Stimulated activated CD4-positive, alpha-beta T cell treated with anti-CD3 and anti-CD28 coated beads, Interleukin-15, amount 100 ng/mL, for 48 hours (primary cell): ENCODE measurements around the gene SYTL3.

Experiments used
- DNase-seq, 2 donors: peaks; one replicate each; pipeline ENCODE4 v3.0.0-alpha.2; 2020; ENCODE audit warnings: low read depth in 2 of 2

SYTL3 gene

GRCh38 chr6:158793432-158793831, 143.6 kb downstream of the SYTL3 start:
- no peak for DNase-seq

- no peak for DNase-seq
Measured at GRCh38 chr6:158795516-158795915, 145.7 kb downstream of the SYTL3 start.

DNA sequence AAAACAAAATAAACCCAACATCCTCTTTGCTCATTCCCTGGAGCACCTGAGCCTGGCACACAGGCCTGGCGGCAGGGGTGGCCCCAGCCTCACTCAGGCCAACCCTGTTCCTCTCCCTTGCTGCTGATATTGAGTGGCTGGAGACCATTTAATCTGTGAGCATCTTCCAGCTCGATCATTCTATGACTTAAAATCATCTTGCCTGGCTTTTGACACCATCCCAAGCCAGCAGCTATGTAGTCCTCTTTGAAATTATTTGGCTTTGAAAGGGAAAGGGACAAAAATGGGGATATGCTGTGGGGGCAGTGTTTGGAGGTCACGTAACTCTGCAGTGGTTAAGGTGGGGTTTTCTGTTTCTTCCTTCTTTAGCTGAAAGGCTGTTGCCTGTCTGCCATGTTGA, 146.5 kb downstream of the SYTL3 start:
- no peak for DNase-seq

DNA sequence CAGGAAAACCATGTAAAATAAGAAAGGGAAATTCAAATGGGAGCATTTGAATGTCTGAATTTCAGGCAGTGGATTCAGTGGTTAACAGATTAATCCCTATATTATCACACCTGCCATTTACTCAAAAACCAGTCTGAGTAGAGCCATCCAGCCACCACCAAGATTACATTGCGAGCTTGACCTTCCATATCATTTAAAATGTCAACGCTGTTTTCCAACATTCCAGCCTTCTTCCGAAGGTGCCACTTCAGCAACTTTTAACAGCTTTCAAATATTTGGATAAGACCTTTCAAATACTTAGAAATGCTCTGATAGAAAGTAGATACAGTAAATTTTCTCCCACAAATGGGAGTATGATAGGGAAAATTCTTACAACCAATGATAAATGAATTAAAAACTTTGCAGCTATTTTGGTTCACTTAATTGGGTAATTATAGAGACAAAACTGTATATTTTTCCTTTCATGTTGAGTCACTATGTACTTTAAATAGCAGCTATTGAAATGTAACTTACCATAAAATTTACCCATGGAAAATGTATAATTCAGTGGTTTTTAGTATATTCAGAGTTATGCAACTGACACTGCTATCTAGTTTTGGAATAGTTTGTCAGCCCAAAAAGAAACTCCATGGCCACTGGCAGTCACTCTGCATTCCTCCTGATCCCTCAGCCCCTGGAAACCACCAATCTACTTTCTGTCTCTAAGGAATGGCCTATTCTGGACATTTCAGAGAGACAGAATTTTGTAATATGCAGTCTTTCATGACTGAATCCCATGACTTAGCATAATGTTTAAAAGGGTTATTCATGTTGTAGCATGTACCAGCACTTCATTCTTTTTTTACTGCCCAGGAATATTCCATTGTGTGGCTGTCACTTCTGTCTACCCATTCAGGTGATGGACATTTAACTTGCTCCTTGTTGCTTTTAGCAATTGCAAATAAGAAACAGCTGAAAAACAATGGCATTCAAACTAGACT, 147.8 kb downstream of the SYTL3 start:
- no peak for DNase-seq

- DNase-seq = no peak
Measured at GRCh38 chr6:158798311-158798710, 148.5 kb downstream of the SYTL3 start.

GRCh38 chr6:158799051-158799792, 149.4 kb downstream of the SYTL3 start:
- DNase-seq = no peak

DNA sequence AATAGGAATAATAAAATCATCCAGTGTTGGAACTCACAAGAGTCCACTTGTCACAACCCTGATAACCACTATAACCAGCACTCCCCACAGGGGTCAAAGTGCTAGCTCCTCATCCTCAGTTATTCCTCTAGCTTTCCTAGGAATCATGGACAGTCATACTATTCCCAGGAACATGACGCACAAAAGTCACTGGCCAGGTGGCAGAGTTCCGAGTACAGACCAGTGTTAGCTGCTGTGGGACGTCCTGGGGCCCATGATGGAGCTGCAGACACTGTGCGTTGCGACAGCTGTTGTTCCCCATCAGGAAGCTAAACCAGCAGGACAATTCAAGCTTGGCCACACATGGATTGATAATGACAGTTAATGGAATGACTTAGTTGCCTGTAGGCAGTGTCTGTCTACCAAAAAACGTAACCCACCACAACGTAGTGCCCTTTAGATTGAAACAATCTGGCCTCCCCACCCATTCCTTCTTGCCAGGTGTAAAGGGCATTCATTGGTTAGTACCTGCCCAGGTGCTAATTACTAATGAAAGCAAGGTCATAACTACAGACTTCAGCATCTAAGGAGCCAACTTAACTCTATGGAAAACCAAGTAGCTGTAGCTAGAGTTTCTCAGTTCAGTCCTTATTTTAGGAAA, 151.9 kb downstream of the SYTL3 start:
- DNase-seq = no peak

GRCh38 chr6:158803733-158804143, 153.9 kb downstream of the SYTL3 start:
- DNase-seq = no peak

DNA sequence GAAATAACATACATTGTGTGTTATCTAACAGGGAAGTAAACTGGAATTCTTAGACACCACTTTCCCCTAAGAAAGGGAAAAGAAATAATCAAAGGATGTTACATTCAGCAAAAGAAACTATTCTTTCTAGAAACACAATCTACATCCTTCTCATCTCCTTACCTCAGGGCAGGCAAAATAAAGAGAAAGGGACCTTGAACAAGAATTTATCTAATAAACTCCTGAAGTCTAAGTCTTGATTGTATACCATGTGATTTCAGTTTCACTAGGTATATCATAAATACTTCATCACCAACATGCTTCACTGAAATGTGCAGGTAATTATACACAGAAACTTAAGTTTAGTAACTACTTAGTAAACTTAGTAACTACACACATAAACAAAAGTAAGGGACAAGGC, 154.4 kb downstream of the SYTL3 start:
- DNase-seq = no peak

- no peak for DNase-seq
Measured at GRCh38 chr6:158805698-158806377, 156.0 kb downstream of the SYTL3 start.

DNA sequence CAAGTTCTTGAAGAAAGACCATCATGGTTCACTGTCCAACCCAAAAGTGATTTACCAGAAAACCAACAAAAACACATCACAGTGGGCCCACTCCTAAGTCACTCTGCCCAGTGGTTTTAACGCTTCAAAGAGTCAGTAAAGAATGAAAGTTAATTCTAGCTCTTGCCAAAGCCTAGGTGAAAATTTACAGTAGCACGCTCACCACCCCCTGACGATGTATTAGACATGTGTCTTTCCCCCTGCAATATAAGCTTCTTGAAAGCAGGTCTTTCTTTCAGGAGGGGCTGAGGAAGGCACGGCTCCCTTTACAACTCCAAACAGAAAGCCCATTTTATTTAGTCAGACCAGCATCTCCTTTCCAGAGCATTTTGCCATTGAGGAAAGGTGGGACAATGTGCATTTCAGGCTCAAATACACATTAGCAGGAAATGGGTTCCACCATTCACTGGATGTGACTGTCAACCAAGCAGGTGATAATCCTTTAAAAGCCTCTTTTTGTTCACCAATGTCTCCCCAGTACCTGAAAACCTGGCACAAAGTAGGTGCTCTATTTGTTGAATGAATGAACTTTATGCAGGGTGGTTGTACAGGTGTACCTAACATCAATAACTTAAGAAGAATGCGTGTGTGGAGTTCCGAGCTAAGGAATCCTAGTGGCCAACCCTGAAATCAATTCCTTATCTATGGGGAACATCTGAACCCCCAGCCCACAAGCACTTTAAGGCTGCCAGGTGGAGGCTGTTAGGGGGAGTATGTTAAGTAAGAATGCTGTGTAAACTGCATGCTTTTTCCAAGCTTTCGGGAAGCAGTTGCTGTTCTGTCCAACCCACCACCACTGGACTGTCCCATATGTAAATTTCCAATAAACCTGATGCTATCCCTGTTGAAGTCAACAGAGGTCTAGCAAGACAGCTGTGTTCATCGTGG, 157.9 kb downstream of the SYTL3 start:
- DNase-seq = no peak

GRCh38 chr6:158808442-158808833, 158.6 kb downstream of the SYTL3 start:
- DNase-seq = no peak

GRCh38 chr6:158808941-158809678, 159.3 kb downstream of the SYTL3 start:
- no peak for DNase-seq

DNA sequence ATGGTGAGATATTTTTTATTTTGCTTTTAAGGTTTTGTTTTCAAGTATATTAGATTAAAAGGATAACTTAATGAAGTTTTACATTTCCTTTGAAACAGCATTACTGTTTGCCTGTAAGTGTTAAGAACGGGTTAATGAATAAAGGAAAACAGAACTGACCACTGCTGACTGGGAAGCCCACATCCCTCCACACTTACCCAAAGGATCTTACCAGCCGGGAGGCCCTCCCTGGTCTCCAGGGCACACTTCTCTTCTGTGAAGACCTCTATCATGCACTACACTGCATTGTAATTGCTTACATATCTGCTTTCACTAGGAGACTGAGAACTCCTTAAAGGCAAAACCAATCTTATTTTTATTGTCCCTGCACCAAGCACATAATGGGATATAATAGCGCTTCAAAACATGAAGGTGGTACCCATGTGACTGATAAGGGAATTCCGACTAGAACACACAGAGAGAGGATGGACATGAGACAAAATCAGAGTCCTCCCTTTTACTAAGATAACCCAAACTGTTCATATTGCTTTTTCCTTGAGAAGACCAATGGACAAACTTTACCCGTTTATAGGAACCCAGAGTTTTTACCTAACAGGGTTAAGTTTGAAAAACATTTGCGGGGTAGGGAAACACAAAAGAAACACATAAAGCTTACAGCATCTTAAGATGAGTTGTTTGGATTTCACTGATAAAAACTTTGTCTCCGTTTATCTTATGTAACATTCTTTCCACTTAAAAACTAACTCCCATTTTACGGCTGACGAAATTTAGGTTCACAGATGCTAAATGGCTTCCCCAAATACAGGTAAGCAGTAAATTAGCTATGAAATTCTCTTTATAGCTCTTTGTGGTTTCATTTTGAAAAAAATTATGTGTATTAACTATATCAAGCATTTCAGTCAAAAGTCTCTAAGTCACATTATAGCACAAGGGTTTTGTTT, 160.6 kb downstream of the SYTL3 start:
- no peak for DNase-seq

GRCh38 chr6:158812611-158813010, 162.8 kb downstream of the SYTL3 start:
- no peak for DNase-seq

DNA sequence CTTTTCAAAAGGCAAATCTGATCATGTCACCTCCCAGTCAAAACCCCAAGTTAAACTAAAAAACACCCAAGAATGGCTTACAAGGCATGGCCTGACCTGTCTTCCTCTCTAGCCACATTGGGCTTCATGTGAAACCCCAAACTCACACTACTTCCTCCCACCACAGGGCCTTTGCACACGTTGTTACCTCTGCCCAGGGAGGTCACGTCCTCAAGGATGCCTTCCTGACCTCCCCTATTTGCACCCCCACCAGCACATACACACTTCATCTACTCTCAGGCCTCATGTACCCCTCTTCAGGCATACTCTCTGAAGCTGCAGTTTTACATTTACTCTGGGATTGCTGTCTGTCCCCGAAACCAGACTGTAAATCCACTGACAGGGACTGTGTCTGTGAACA, 163.2 kb downstream of the SYTL3 start:
- DNase-seq = no peak
